ENCODE data around the gene DYSF. TPM values are rescaled to one million over a fixed set of nuclear protein-coding genes. Genes with fewer than 3 reads are reported as not detected.

The DYSF gene
- total and polyA plus RNA-seq, 2 donors (not counting 3 experiments of a cell fraction or from before 2014, with no cell fraction given), result 50.9 to 152 TPM

- no peaks in the 10 kb centered on the region for H3K4me1 ChIP-seq (ENCODE audit: control insufficient read depth, extremely low read depth, insufficient read depth, low read length)
- no peak for DNase-seq (ENCODE audit: low read depth, low spot score)
- no peak overlapping the region for H3K27ac ChIP-seq (ENCODE audit: insufficient read depth, low read depth, low read length)
- H3K9me3 ChIP-seq (replicated peaks; ENCODE audit: control insufficient read depth, insufficient read depth, low read length), result no peaks in the 10 kb centered on the region
- FAIRE-seq, result no peak
- no peak overlapping the region for H3K4me3 ChIP-seq (replicated peaks in 1 of 3; ENCODE audit: insufficient read depth in 1 of 3, low read depth in 1 of 3, low read length in 3 of 3)
- H4K20me1 ChIP-seq (replicated peaks; ENCODE audit: control insufficient read depth, extremely low read depth, insufficient read depth, low read length), result no peaks in the 10 kb centered on the region
- H2AFZ ChIP-seq (ENCODE audit: low read depth, low read length), result no peak overlapping the region
- peaks cover 0 to 16% of the 10 kb centered on the region in 2 experiments for H3K36me3 ChIP-seq (ENCODE audit: control insufficient read depth in 2 of 2, extremely low read depth in 1 of 2, insufficient read depth in 2 of 2, low read length in 2 of 2)
- dilution Hi-C loops (cut with MboI; ENCODE audit: extremely low pct_ligation_motif_present, low sequenced_read_pairs), result no loop called here
- BruUV-seq (replicated peaks), result no TSS peak
- intact Hi-C loops (cut with micrococcal nuclease), result no loop called here
- ChIA-PET POLR2A (no interaction called here), CTCF (interaction anchor here (1.1 to 2.0 kb wide), 3 partner anchors 107 to 109 kb away, joined by 4 to 9 read pairs (median 9); no protein-coding TSS in a partner anchor)
- H3K27me3 ChIP-seq (ENCODE audit: control insufficient read depth in 2 of 2, insufficient read depth in 2 of 2, low read length in 2 of 2), result no peaks in the 10 kb centered on the region
- TF ChIP-seq MAX (IDR thresholded peaks at IDR 0.05; ENCODE audit: insufficient read depth, insufficient read length) (no peak), JUN (IDR thresholded peaks at IDR 0.05; ENCODE audit: borderline replicate concordance, insufficient read depth, insufficient read length, low read depth) (no peak), POLR2A (IDR thresholded peaks at IDR 0.05; ENCODE audit: low read depth, low read length) (no peak), CTCF (IDR thresholded peaks at IDR 0.05; ENCODE audit: extremely low read depth in 1 of 2, insufficient read depth in 1 of 2, low read depth in 1 of 2, low read length in 2 of 2) (no peak), GATA2 (IDR thresholded peaks at IDR 0.05; ENCODE audit: insufficient read depth, insufficient read length, low read depth, low read length) (no peak)
- no peaks in the 10 kb centered on the region for H3K9me1 ChIP-seq (replicated peaks; ENCODE audit: control insufficient read depth, extremely low read depth, insufficient read depth, low read length)
- H3K4me2 ChIP-seq (ENCODE audit: insufficient read depth, low read length), result no peak overlapping the region
- H3K79me2 ChIP-seq (ENCODE audit: control insufficient read depth, insufficient read depth, low read length), result no peaks in the 10 kb centered on the region
- H3K9ac ChIP-seq (replicated peaks; ENCODE audit: extremely low read depth, insufficient read depth, low read length), result no peak overlapping the region
These were observed 237.6 kb downstream of the DYSF start for GRCh38 chr2:71690876-71691475.

Data from endothelial cell of umbilical vein (primary cell).